Mesothelial cell of epicardium (in vitro differentiated cells): ENCODE results near the gene LRRC17. TPM values are rescaled to one million over a fixed set of nuclear protein-coding genes. Genes with fewer than 3 reads are reported as not detected.

ENCODE experiments used
- DNase-seq, 2 experiments: peaks; one replicate each; pipeline ENCODE4 v3.0.0; 2021; ENCODE audit warnings: low spot score in 2 of 2; ENCODE audit not compliant: unreplicated experiment in 2 of 2
- H3K27ac Mint-ChIP-seq: 2 replicates; pipeline ENCODE4 v1.8.0; 2021; ENCODE audit warnings: mixed read lengths
- H3K27me3 Mint-ChIP-seq: 2 replicates; pipeline ENCODE4 v1.8.0; 2021; ENCODE audit warnings: low read depth, mixed read lengths
- H3K36me3 Mint-ChIP-seq: 2 replicates; pipeline ENCODE4 v1.8.0; 2021; ENCODE audit warnings: mixed read lengths
- H3K4me1 Mint-ChIP-seq: 2 replicates; pipeline ENCODE4 v1.8.0; 2021; ENCODE audit warnings: mixed read lengths
- H3K4me3 Mint-ChIP-seq: 2 replicates; pipeline ENCODE4 v1.8.0; 2021; ENCODE audit warnings: mild to moderate bottlenecking, moderate library complexity, mixed read lengths
- H3K9me3 Mint-ChIP-seq: 2 replicates; pipeline ENCODE4 v1.8.0; 2021; ENCODE audit warnings: mixed read lengths
- CTCF ChIP-seq: fragments of 200-600 bp; sonication (generic); IDR thresholded peaks from one replicate; pipeline ENCODE4 v1.5.0; 2021; ENCODE audit warnings: antibody characterized with exemption; ENCODE audit not compliant: unreplicated experiment
- total RNA-seq: library from RNA; stranded (reverse); gene quantifications from 3 replicates; pipeline ENCODE4 v1.2.1, GENCODE V29; 2021

LRRC17 gene
- total RNA-seq, 1 donor from 2014 or later = 43.1 TPM

GRCh38 chr7:102978284-102978683 lies 65.5 kb downstream of the LRRC17 start:
- Mint-ChIP-seq H3K27ac (no peak overlapping the region), H3K4me1 (no peaks in the 10 kb centered on the region)
- no peak for DNase-seq

GRCh38 chr7:102979670-102980069 lies 66.9 kb downstream of the LRRC17 start:
- no peaks in the 10 kb centered on the region for H3K27me3 Mint-ChIP-seq
- no peak overlapping the region for H3K4me3 Mint-ChIP-seq
- no peak overlapping the region for H3K27ac Mint-ChIP-seq
- peaks cover 8% of the 10 kb centered on the region for H3K36me3 Mint-ChIP-seq
- H3K9me3 Mint-ChIP-seq = peaks cover 29% of the 10 kb centered on the region
- H3K4me1 Mint-ChIP-seq = no peaks in the 10 kb centered on the region
- no peak for DNase-seq
- no peak for TF ChIP-seq CTCF

More at GRCh38 chr7:102978284-102978683, 65.5 kb downstream of the LRRC17 start:
- H3K4me3 Mint-ChIP-seq = no peak overlapping the region
- H3K9me3 Mint-ChIP-seq = peaks cover 29% of the 10 kb centered on the region
- no peaks in the 10 kb centered on the region for H3K27me3 Mint-ChIP-seq
- TF ChIP-seq CTCF = no peak
- peaks cover 8% of the 10 kb centered on the region for H3K36me3 Mint-ChIP-seq

DNA sequence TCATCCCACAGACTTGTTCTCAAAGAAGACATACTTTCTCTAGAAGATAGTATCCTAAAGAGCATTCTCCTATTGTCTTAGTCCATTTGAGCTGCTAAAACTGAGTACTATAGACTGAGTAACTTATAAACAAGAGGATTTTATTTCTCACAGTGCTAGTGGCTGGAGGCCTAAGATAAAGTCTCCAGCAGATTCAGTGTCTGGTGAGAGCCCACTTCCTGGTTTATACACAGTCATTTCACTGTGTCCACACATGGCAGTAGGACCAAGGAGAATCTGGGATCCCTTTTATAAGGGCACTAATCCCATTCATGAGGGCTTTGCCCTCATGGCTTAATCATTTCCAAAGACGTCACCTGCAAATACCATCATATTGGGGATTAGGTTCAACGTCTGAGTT lies 68.7 kb downstream of the LRRC17 start:
- Mint-ChIP-seq H3K27ac (no peak overlapping the region), H3K4me3 (no peak overlapping the region), H3K9me3 (peaks cover 29% of the 10 kb centered on the region), H3K4me1 (no peaks in the 10 kb centered on the region), H3K27me3 (no peaks in the 10 kb centered on the region), H3K36me3 (peaks cover 8% of the 10 kb centered on the region)
- no peak for TF ChIP-seq CTCF
- DNase-seq = no peak

- Mint-ChIP-seq H3K4me3 (no peak overlapping the region), H3K9me3 (peaks cover 25% of the 10 kb centered on the region), H3K27ac (no peak overlapping the region), H3K27me3 (no peaks in the 10 kb centered on the region), H3K4me1 (no peaks in the 10 kb centered on the region), H3K36me3 (peaks cover 8% of the 10 kb centered on the region)
- TF ChIP-seq CTCF = no peak
- no peak for DNase-seq
Measured at GRCh38 chr7:102982235-102982634, 69.4 kb downstream of the LRRC17 start.

- Mint-ChIP-seq H3K9me3 (peaks cover 25% of the 10 kb centered on the region), H3K4me1 (no peaks in the 10 kb centered on the region), H3K27me3 (no peaks in the 10 kb centered on the region), H3K27ac (no peak overlapping the region), H3K36me3 (peaks cover 8% of the 10 kb centered on the region), H3K4me3 (no peak overlapping the region)
- DNase-seq = no peak
- no peak for TF ChIP-seq CTCF
Measured at GRCh38 chr7:102983602-102984001, 70.8 kb downstream of the LRRC17 start.

DNA sequence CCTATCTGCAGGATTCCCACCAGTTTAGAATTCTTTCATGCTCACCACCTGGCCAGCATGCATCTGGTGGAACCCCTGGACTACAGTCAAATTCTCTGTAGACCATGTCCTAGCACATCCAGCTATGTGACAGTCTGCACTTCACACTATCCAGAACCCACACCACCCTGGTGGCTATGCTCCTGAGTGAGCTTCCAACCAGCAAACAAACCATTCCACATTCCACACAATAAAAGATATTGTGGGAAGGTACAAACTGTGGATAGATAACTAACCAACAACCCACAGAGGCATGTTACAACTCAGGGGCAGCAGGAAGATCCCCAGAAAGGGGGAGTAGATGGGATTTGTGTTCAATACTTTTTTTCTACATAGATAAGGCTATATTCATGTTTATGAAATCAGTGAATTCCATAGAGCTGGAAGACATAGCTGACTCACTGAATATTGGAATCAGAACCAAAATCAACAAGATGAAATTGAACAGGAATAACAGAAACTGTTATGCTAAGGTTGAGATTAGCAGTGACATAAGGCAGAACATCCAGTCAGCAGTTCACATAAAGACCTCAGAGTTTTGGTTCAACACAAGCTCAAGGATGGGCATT lies 72.5 kb downstream of the LRRC17 start:
- no peak overlapping the region for H3K4me3 Mint-ChIP-seq
- no peak for TF ChIP-seq CTCF
- no peaks in the 10 kb centered on the region for H3K27me3 Mint-ChIP-seq
- DNase-seq = no peak
- peaks cover 10% of the 10 kb centered on the region for H3K9me3 Mint-ChIP-seq
- no peaks in the 10 kb centered on the region for H3K36me3 Mint-ChIP-seq
- no peaks in the 10 kb centered on the region for H3K4me1 Mint-ChIP-seq
- no peak overlapping the region for H3K27ac Mint-ChIP-seq
